ENCODE data around the gene ZNF420.

ZNF420 gene

DNA sequence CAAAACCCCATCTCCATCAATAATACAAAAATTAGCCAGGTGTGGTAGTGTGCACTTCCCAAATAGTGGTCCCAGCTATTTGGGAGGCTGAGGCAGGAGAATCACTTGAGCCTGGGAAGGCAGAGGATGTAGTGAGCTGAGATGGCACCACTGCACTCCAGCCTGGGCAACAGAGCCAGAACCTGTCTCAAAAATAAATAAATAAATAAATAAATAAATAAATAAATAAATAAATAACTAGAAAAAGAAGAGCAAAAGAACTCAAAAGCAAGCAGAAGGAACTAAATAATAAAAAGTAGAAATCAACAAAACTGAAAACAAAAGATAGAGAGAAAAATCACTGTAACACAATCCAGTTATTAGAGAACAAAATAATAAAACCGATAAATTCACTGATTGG, 81.9 kb downstream of the ZNF420 start:
- no peak for DNase-seq

DNA sequence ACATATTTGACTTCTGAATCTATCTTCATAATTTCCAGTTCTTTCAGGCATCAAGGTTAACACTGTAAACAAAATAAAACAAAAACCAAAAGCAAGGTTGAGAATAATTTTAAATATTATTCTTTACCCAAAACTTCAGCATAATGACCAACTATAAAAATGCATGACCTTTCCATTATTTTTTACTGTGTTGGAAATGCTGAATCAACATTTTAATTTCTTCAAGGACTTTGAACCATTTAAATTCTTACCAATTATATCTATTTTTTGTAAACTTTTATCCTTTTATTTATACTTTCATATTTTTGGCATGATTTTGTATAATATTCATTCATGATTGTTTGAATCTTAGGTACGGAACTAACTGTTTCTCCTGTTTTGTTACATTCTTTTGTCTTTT, 87.4 kb downstream of the ZNF420 start:
- no peak for DNase-seq

DNA sequence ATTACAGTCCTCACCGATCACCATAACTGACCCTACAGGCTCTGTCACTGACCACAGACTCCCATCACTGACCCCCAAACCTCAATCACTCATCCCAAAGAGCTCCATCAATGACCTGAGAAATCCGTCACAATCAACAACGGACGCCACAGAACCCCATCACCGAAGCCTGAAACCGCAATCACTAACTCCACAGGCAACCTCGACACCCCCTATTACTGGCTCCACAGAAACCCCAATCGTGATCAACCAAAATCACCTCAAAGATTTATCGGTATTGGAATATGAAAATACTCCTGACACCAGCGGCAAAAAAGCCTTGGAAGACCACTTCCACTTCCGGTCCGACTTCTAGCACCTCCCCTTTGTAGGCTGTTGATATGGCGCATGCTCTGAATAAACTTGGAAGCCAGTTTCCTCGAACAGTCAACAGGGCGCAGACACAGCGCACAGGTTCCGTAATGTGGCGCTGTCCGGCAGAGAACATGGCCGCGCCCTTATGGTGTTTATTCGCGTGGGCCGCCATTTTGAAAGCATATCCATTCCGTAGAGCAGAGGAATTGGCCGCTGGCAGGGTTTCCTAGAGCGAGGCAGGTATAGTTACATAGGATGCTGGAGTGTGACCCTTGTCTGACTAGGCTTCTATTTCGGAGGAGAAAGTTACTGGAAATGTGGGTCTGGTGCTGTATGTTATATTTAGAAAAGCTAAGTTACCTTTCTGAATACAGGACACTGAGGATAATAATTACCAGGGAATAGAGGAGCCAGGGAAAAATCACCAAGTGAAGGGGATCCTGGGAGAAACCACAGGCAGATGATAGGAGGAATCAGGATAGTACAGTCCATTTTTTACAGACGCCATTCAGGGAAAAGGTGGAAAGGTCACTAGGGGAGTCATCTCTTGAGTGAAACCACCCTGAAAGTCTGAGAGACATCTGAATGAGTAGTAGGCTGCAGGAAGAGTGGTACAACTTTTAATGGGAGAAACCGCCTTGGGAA, 94.4 kb downstream of the ZNF420 start, which contains the start of gene ZNF585A:
TSS of gene ZNF585A (minus strand) at position 328 of the 999 bp plus-strand sequence. CDS start 2,785 bp downstream, outside the sequence.
- DNase-seq, result peak; percentile 47

Data from GOT3 (cell line).